Subcutaneous abdominal adipose tissue (tissue), 5 donors: ENCODE results near the gene ZNF784.
A peak's percentile ranks its signal among the peaks of the same experiment; 100 is the strongest.

Source experiments
- H3K27ac ChIP-seq: one replicate; pipeline ENCODE4 v1.7.0; 2013; ENCODE audit warnings: low read depth, mild to moderate bottlenecking, inconsistent platforms, low read length, moderate library complexity
- H3K27me3 ChIP-seq, 5 donors: one replicate each; pipeline ENCODE4 v1.7.0; 2013; ENCODE audit warnings: low read length in 5 of 5, inconsistent platforms in 1 of 5; ENCODE audit not compliant: control insufficient read depth in 5 of 5, insufficient read depth in 4 of 5
- H3K36me3 ChIP-seq, 5 donors: one replicate each; pipeline ENCODE4 v1.7.0; 2013; ENCODE audit warnings: low read length in 5 of 5; ENCODE audit not compliant: control insufficient read depth in 5 of 5, insufficient read depth in 5 of 5
- H3K4me1 ChIP-seq, 5 donors: one replicate each; pipeline ENCODE4 v1.7.0; 2013; ENCODE audit warnings: low read length in 5 of 5, mild to moderate bottlenecking in 3 of 5, moderate library complexity in 1 of 5; ENCODE audit not compliant: control insufficient read depth in 5 of 5, insufficient read depth in 5 of 5
- H3K4me3 ChIP-seq, 5 donors: one replicate each; pipeline ENCODE4 v1.7.0; 2013; ENCODE audit warnings: low read length in 5 of 5, low read depth in 1 of 5
- H3K9ac ChIP-seq, 5 donors: one replicate each; pipeline ENCODE4 v1.7.0; 2013; ENCODE audit warnings: low read length in 5 of 5, mild to moderate bottlenecking in 4 of 5, moderate library complexity in 3 of 5
- H3K9me3 ChIP-seq, 5 donors: one replicate each; pipeline ENCODE4 v1.7.0; 2013; ENCODE audit warnings: low read length in 5 of 5; ENCODE audit not compliant: control insufficient read depth in 5 of 5
- donor health status: healthy.
- donor health status: healthy.
- donor health status: healthy.
- donor health status: healthy.
- donor health status: healthy.

ZNF784 gene

DNA sequence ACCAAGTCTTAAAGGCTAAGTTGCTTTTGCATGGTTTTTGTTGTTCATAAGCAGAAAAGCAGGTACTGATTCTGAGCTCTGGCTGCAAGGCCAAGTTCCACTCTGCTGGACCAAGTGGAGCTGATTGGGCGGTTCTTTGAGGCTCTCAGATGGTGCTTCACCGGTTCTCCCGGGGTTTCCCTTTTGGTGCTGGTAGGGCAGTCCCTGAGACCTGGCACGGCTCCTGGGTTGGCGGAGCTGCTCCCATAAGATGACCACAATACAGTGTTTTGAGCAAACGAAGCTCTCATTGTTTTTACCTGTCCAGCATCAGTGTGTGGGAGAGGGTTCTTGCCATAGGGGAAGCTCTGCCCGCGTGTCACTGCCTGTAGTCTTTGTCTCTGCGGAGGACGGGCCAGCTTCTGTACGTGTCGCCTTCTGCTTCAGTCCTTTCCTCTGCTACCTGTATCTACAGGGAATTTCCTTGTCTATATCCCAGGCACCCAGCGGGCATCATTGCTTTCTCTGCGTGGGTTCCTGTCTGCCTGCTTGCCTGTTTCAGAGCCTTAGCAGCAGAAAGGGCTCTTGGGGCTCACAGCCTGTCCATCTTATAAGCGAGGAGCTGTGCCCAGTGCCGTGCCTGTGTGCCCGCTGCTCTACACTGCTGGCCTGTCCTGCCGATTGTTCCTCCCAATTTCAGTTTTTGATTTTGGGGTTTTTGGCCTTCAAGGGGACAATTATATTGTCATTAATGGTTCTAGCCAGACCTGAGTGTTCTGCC, 32.8 kb upstream of the ZNF784 start:
- peaks cover 0 to 39% (median 31%) of the 10 kb centered on the region in 5 donors for H3K36me3 ChIP-seq
- peak overlapping the region; percentile 49 to 98 (median 84) for H3K9ac ChIP-seq
- peaks cover 23 to 56% (median 43%) of the 10 kb centered on the region in 5 donors for H3K4me1 ChIP-seq
- H3K27me3 ChIP-seq: no peaks in the 10 kb centered on the region
- H3K9me3 ChIP-seq: no peaks in the 10 kb centered on the region
- peak overlapping the region; percentile 17 to 95 (median 82) for H3K4me3 ChIP-seq
- H3K27ac ChIP-seq: no peak overlapping the region

DNA sequence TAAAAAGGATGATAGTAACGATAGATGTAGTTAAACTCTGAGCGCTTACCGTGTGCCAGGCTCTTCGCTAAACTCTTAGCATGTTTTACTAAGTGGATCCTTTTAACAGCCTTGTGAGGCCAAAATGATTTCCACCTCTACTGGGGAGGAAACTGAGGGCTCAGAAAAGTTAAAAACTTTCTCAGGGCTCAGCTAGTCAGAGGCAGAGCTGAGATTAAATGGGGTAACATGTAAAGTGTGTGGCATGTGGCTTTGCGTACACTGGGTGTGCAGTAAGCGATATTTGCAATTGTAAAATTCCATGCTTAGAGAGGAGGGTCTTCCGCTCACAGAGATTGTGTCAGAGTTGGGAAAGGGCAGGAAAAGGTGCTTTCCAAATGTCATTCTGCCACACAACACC, 32.2 kb upstream of the ZNF784 start:
- Histone ChIP-seq H3K4me1 (peaks cover 23 to 56% (median 43%) of the 10 kb centered on the region in 5 donors), H3K27me3 (no peaks in the 10 kb centered on the region), H3K36me3 (peaks cover 0 to 36% (median 25%) of the 10 kb centered on the region in 5 donors), H3K9ac (peak overlapping the region; percentile 84 to 100 (median 94)), H3K9me3 (no peaks in the 10 kb centered on the region), H3K27ac (no peak overlapping the region), H3K4me3 (peak overlapping the region; percentile 81 to 95 (median 89))

DNA sequence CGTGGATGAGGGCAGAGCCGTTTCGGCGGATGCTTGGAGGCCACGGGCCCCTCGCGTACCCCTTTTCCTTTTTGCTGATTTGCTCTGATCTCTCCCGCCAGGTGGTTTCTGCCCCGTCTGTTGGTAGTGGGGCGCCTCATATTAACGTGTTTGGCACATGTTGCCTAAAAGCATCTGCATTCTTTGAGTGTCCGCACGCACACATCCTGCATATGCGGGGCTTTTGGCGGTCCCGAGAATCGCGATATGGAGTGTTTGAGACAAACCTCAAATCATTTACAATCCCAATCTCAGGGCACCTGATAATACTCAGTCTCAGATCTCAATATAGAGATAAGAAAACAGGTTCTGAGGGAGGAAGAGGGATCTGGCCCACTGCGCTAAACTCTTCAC, 31.3 kb upstream of the ZNF784 start:
- H3K27me3 ChIP-seq: no peaks in the 10 kb centered on the region
- peak overlapping the region; percentile 94 for H3K27ac ChIP-seq
- peaks cover 23 to 56% (median 43%) of the 10 kb centered on the region in 5 donors for H3K4me1 ChIP-seq
- H3K9me3 ChIP-seq: no peaks in the 10 kb centered on the region
- H3K9ac ChIP-seq: peak overlapping the region; percentile 84 to 100 (median 94)
- peaks cover 0 to 27% (median 19%) of the 10 kb centered on the region in 5 donors for H3K36me3 ChIP-seq
- peak overlapping the region; percentile 81 to 95 (median 89) for H3K4me3 ChIP-seq

DNA sequence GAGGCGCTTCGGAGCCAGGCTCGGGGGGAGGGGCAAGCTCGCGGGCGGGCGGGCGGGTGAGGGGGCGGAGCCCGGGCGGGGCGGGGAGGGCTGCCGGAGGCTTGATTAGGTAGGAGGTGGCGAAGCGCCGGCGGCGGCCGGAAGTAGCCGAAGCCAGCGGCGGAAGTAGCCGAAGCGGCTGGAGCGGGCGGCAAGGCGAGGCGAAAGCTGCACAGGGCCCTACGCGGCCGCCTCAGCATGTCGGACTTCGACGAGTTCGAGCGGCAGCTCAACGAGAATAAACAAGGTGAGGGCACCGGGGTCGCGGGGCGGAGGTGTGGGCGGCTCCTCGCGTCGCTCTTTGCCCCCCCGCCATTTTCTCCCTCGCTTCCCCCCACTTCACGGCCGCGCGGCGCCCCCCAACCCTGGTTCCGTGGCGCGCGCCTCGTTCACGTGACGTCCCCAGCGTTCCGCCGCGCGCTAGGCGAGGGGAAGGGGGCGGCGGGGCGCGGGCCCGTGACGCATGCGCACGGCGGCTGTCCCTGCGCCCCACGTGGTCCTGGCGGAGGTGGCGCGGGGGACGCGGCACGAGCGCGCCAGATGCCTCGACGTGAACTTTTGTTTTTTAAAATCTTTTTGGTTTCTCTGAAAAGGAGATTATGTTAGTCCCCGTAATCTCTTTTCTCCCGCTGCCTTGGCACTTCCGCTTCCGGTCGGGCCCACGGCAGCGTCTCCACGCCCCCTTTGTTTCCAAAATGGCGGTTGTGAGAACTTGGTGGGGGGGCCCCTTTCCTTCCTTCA, 30.7 kb upstream of the ZNF784 start, which contains the start of gene U2AF2:
Gene U2AF2 (plus strand): TSS at position 168 of the 780 bp plus-strand sequence. CDS start 70 bp downstream, at position 238.
- Histone ChIP-seq H3K4me3 (peak within 1 kb of the TSS; percentile 86 to 97 (median 91)), H3K9me3 (no peaks in the 10 kb centered on the region), H3K36me3 (peaks cover 0 to 22% (median 14%) of the 10 kb centered on the region in 5 donors), H3K4me1 (peaks cover 23 to 55% (median 43%) of the 10 kb centered on the region in 5 donors), H3K9ac (peak within 1 kb of the TSS; percentile 89 to 100 (median 97)), H3K27ac (peak within 1 kb of the TSS; percentile 94), H3K27me3 (no peaks in the 10 kb centered on the region)

DNA sequence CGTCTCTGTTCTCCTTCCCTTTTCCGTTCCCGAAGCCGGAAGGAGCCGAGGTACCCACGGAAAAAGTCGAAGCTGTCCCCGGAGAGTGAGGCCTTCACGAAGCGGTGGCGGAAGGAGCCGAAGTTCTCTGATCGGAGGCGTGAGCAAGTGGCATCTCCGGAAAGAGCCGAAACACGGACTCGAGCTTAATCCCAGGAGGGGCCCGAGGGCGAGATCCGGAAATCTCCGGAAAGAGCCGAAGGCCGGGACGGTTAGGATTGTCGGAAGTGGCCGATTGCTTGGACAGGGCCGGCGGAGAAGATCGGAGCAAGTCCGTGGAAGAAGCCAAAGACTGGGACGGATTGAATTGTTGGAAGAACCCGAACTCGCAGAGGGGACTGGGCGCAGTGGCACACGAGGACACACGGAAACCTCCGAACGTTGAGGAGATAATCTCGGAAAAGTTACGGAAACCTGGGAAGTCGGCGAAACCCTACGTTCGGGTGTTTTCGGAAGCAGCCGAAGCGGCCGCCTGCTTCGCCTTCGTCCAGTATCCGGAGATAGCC, 30.0 kb upstream of the ZNF784 start:
- H3K4me3 ChIP-seq: peak overlapping the region; percentile 79 to 97 (median 89)
- H3K27me3 ChIP-seq: no peaks in the 10 kb centered on the region
- H3K9ac ChIP-seq: peak overlapping the region; percentile 88 to 98 (median 97)
- peaks cover 0 to 16% (median 11%) of the 10 kb centered on the region in 5 donors for H3K36me3 ChIP-seq
- H3K4me1 ChIP-seq: peaks cover 23 to 50% (median 43%) of the 10 kb centered on the region in 5 donors
- no peaks in the 10 kb centered on the region for H3K9me3 ChIP-seq
- H3K27ac ChIP-seq: peak overlapping the region; percentile 94

DNA sequence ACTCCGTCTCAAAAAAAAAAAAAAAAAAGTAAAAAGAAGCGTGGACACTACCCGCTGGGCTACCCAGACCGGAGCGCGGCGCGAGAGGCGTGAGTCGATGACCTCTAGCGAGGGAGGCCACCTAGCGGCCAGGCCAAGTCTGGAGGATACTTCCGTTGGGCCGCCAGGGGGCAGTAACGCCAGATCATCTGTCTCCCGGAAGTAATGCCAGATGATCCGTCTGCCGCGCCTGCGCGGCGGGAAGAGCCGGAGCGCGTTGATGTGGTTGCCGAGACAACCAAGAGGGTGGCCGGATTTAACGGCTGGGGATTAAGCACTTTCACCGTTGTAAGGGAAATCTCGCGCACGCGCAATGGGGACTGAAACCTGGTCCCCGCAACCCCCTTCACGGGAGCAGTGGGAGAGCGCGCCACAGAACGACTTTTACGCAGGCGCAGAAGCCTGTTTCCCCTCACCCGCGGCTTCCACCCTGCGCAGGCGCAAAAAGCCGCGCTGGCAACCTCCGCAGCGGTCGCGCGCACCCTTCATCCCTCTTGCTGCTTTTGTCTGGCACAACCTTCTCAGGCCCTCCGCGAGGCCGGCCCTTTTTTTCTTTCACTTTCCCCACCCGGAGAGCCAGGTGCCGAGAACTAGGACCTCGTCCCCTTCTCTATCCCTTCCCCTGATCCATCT, 29.4 kb upstream of the ZNF784 start:
- no peaks in the 10 kb centered on the region for H3K27me3 ChIP-seq
- peak overlapping the region; percentile 88 to 98 (median 97) for H3K9ac ChIP-seq
- H3K36me3 ChIP-seq: peaks cover 0 to 9% (median 8%) of the 10 kb centered on the region in 5 donors
- H3K4me3 ChIP-seq: peak overlapping the region; percentile 79 to 97 (median 89)
- peaks cover 28 to 50% (median 45%) of the 10 kb centered on the region in 5 donors for H3K4me1 ChIP-seq
- H3K27ac ChIP-seq: peak overlapping the region; percentile 94
- no peaks in the 10 kb centered on the region for H3K9me3 ChIP-seq

DNA sequence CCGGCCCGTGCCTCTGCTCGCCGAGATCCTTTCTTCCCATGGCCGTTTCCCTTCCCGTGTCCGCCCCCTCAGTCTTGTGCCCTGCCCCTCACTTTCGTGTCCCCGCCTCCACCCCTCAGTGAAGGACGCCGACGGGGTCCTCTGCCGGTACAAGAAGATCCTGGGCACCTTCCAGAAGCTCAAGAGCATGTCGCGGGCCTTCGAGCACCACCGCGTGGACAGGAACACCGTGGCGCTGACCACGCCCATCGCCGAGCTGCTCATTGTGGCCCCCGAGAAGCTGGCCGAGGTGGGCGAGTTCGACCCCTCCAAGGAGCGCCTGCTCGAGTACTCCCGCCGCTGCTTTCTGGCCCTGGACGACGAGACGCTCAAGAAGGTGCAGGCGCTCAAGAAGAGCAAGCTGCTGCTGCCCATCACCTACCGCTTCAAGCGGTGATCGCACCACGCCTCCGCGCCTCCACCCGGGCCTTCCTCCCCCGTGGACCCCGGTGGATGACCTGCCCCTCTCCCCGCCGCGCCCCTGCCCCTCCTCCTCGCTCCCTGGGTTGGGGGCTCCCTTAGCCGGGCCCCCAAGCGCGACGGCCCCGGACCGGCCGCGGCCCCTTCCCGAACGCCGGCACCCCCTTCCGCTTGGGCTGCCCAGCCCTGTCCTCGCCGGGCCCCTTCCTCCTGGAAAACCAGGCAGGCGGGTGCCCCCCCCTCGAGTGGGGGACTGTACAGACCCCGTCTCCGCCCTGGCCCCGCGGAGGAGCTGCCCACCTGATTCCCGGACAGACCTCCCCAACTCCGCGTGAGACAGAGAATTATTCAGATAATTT, 28.2 kb upstream of the ZNF784 start:
- H3K27me3 ChIP-seq: no peaks in the 10 kb centered on the region
- no peak overlapping the region for H3K27ac ChIP-seq
- H3K9ac ChIP-seq: no peak overlapping the region
- no peaks in the 10 kb centered on the region for H3K9me3 ChIP-seq
- H3K36me3 ChIP-seq: peaks cover 0 to 8% (median 6%) of the 10 kb centered on the region in 5 donors
- H3K4me3 ChIP-seq: no peak overlapping the region
- peaks cover 24 to 49% (median 41%) of the 10 kb centered on the region in 5 donors for H3K4me1 ChIP-seq

DNA sequence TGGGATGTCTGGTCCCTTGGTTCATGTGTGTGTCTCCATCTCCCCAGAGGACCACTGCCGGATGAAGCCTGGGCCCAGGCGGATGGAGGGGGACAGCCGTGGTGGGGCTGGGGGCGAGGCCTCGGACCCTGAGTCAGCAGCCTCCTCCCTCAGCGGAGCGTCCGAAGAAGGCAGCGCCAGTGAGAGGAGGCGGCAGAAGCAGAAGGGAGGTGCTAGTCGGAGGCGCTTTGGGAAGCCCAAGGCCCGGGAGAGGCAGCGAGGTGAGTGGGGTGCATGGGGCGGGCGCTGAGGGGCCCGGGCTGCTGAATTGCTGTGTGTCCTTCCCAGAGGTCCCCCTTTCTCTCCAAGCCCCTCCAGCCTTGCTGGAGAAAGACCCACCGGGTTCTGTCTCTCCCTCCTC, 26.9 kb upstream of the ZNF784 start:
- peaks cover 14 to 42% (median 35%) of the 10 kb centered on the region in 5 donors for H3K4me1 ChIP-seq
- peaks cover 0 to 6% (median 3%) of the 10 kb centered on the region in 5 donors for H3K36me3 ChIP-seq
- H3K9ac ChIP-seq: no peak overlapping the region
- no peaks in the 10 kb centered on the region for H3K27me3 ChIP-seq
- no peaks in the 10 kb centered on the region for H3K9me3 ChIP-seq
- H3K27ac ChIP-seq: no peak overlapping the region
- H3K4me3 ChIP-seq: no peak overlapping the region
